ENCODE data around the gene PFAS.

- TF ChIP-seq, protein P1, sequence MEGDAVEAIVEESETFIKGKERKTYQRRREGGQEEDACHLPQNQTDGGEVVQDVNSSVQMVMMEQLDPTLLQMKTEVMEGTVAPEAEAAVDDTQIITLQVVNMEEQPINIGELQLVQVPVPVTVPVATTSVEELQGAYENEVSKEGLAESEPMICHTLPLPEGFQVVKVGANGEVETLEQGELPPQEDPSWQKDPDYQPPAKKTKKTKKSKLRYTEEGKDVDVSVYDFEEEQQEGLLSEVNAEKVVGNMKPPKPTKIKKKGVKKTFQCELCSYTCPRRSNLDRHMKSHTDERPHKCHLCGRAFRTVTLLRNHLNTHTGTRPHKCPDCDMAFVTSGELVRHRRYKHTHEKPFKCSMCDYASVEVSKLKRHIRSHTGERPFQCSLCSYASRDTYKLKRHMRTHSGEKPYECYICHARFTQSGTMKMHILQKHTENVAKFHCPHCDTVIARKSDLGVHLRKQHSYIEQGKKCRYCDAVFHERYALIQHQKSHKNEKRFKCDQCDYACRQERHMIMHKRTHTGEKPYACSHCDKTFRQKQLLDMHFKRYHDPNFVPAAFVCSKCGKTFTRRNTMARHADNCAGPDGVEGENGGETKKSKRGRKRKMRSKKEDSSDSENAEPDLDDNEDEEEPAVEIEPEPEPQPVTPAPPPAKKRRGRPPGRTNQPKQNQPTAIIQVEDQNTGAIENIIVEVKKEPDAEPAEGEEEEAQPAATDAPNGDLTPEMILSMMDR (IDR thresholded peaks at IDR 0.05 in 4 of 5, conservative IDR thresholded peaks at IDR 0.05 in 1 of 5) = no peak
- TF ChIP-seq POLR2A (IDR thresholded peaks at IDR 0.05) = no peak
These were observed 69.2 kb downstream of the PFAS start for GRCh38 chr17:8318010-8318935.
